CD8-positive, alpha-beta memory T cell (primary cell): ENCODE measurements around the gene ZBTB44. TPM values are rescaled to one million over a fixed set of nuclear protein-coding genes. Genes with fewer than 3 reads are reported as not detected.
"Not testable (repeated sequence)": the region's sequence is repeated elsewhere in the genome, so short reads cannot be mapped to it uniquely, and the experiment has no call there.

Experiments used
- CTCF ChIA-PET: fragments of 350-600 bp; sonication (Branson Sonifier 250); formaldehyde crosslinking; loops from one replicate; lab custom pipeline; 2021; ENCODE audit warnings: antibody characterized with exemption; lab: Charles Lee
- POLR2A ChIA-PET: fragments of 350-600 bp; sonication (Branson Sonifier 250); formaldehyde crosslinking; loops from one replicate; lab custom pipeline; 2021; ENCODE audit warnings: antibody characterized with exemption; lab: Charles Lee
- DNase-seq, 5 donors: peaks; one replicate each; pipeline versions ENCODE4 v3.0.0 to v3.0.0-alpha.2; 2020 to 2022; ENCODE audit warnings: mixed read lengths in 1 of 5
- H3K27ac ChIP-seq: one replicate; pipeline ENCODE4 v1.7.0; 2013; ENCODE audit warnings: low read depth, mild to moderate bottlenecking, low read length, moderate library complexity
- H3K27me3 ChIP-seq: 2 replicates; pipeline ENCODE4 v1.7.0; 2013; ENCODE audit warnings: low read length, mild to moderate bottlenecking; ENCODE audit not compliant: insufficient read depth, poor library complexity, severe bottlenecking
- H3K36me3 ChIP-seq: 2 replicates; pipeline ENCODE4 v1.7.0; 2013; ENCODE audit warnings: mild to moderate bottlenecking, low read length, moderate library complexity; ENCODE audit not compliant: insufficient read depth
- H3K4me1 ChIP-seq: 2 replicates; pipeline ENCODE4 v1.7.0; 2013; ENCODE audit warnings: mild to moderate bottlenecking, low read length, moderate library complexity; ENCODE audit not compliant: insufficient read depth
- H3K4me3 ChIP-seq: 2 replicates; pipeline ENCODE4 v1.7.0; 2013; ENCODE audit warnings: mild to moderate bottlenecking, low read length
- H3K9me3 ChIP-seq: 2 replicates; pipeline ENCODE4 v1.7.0; 2013; ENCODE audit warnings: mild to moderate bottlenecking, low read length
- H3K27ac Mint-ChIP-seq, 8 donors: one replicate each; pipeline ENCODE4 v1.8.0; 2020 to 2021; ENCODE audit warnings: mixed read lengths in 8 of 8, mild to moderate bottlenecking in 6 of 8, inconsistent platforms in 3 of 8, moderate library complexity in 3 of 8
- H3K27me3 Mint-ChIP-seq, 2 donors: one replicate each; pipeline ENCODE4 v1.8.0; 2020 to 2021; ENCODE audit warnings: mixed read lengths in 2 of 2, mild to moderate bottlenecking in 1 of 2, moderate library complexity in 1 of 2
- H3K36me3 Mint-ChIP-seq, 3 donors: one replicate each; pipeline ENCODE4 v1.8.0; 2020 to 2021; ENCODE audit warnings: mixed read lengths in 3 of 3, inconsistent platforms in 1 of 3, mild to moderate bottlenecking in 1 of 3
- H3K4me1 Mint-ChIP-seq, 3 donors: one replicate each; pipeline ENCODE4 v1.8.0; 2020 to 2021; ENCODE audit warnings: mixed read lengths in 3 of 3, inconsistent platforms in 1 of 3, mild to moderate bottlenecking in 1 of 3
- H3K4me3 Mint-ChIP-seq, 7 donors: one replicate each; pipeline ENCODE4 v1.8.0; 2020 to 2021; ENCODE audit warnings: mixed read lengths in 7 of 7, mild to moderate bottlenecking in 6 of 7, moderate library complexity in 4 of 7, inconsistent platforms in 2 of 7
- H3K9me3 Mint-ChIP-seq, 5 donors: one replicate each; pipeline ENCODE4 v1.8.0; 2020 to 2022; ENCODE audit warnings: mixed read lengths in 5 of 5, mild to moderate bottlenecking in 3 of 5, moderate library complexity in 2 of 5, inconsistent platforms in 1 of 5
- polyA plus RNA-seq: library from polyadenylated mRNA; unstranded; fragments of 300-500 nt; fragmentation: Illumina TruSeq; gene quantifications from one replicate; pipeline ENCODE4 v1.2.3, GENCODE V29; 2021
- total RNA-seq, 2 experiments: library from RNA; stranded (reverse); gene quantifications; one replicate each; pipeline ENCODE4 v1.2.3, GENCODE V29; 2021

The ZBTB44 gene
- total and polyA plus RNA-seq, 3 experiments from 2014 or later = 8.2 to 44.0 (median 41.3) TPM

DNA sequence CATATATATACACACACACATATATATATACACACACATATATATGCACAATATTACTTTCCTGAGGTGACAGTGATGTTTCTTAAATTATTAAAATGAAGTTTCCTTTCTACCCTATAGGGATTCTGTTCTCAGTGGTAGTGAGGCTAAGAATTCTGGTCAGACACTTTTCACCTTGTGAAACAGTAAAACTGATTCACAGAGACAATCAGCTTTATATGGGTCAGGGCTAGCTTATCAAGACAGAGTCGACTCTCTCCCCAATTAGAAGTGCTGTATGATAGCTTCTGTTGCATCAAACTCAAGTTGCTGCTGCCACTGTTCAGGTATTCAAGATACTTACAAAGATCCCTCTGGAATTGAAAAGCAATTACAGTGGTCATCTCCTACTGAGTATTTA, 68.4 kb downstream of the ZBTB44 start:
- Histone ChIP-seq H3K4me1 (peaks cover 9% of the 10 kb centered on the region), H3K27ac (no peak overlapping the region), H3K9me3 (no peaks in the 10 kb centered on the region), H3K27me3 (no peaks in the 10 kb centered on the region), H3K4me3 (no peak overlapping the region), H3K36me3 (no peaks in the 10 kb centered on the region)
- CTCF ChIA-PET = no interaction called here
- H3K27ac Mint-ChIP-seq = peak overlapping the region in 2 of 8 donors; percentile 32 to 37
- POLR2A ChIA-PET = no interaction called here
- H3K4me3 Mint-ChIP-seq = no peak overlapping the region
- H3K4me1 Mint-ChIP-seq = peaks cover 56 to 84% (median 76%) of the 10 kb centered on the region in 3 donors
- peaks cover 4 to 25% (median 7%) of the 10 kb centered on the region in 3 donors for H3K36me3 Mint-ChIP-seq
- no peaks in the 10 kb centered on the region for H3K27me3 Mint-ChIP-seq
- no peak for DNase-seq
- peaks cover 0 to 5% (median 2%) of the 10 kb centered on the region in 5 donors for H3K9me3 Mint-ChIP-seq

DNA sequence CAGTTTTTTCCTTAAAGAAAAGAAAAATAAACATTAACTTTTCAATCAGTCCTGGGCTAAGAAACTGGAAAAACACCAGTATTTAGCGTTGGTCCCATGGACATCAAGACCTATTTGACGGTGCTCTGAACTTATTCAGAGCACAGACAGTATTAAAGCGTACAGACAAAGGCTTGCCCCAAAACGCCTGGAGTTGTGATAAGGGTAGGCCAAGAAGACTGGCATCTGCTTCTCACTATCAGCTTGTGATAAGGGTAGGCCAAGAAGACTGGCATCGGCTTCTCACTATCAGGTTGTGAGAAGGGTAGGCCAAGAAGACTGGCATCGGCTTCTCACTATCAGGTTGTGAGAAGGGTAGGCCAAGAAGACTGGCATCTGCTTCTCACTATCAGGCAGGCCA, 69.3 kb downstream of the ZBTB44 start:
- CTCF ChIA-PET, DNase-seq, H3K36me3 ChIP-seq, H3K27me3 Mint-ChIP-seq, H3K4me3 ChIP-seq, H3K27me3 ChIP-seq, POLR2A ChIA-PET, H3K27ac ChIP-seq, H3K9me3 ChIP-seq, H3K4me3 Mint-ChIP-seq, H3K9me3 Mint-ChIP-seq, H3K4me1 ChIP-seq: not testable (repeated sequence)
- Mint-ChIP-seq H3K4me1 (peaks cover 47 to 81% (median 67%) of the 10 kb centered on the region in 3 donors), H3K36me3 (peaks cover 0 to 21% (median 2%) of the 10 kb centered on the region in 3 donors), H3K27ac (peak overlapping the region in 2 of 8 donors; percentile 71 to 85)

DNA sequence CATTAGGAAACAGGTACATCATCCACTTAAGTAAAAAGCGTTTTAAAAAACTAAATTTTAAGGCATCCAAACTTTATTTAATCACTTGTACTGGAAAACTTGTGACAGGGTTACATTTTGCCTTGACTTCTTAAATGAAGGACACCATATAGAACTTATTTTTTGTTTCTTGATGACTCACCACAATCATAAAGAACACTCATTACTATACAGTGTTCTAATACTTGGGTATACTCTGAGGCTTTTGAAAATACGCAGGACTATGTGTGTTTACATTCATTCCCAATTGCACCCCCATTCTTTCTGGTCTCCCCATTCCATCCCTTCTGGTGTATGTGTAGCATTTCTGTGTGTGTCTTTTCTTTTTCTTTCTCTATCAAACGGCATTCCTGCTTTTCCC, 69.9 kb downstream of the ZBTB44 start:
- no peaks in the 10 kb centered on the region for H3K27me3 Mint-ChIP-seq
- no peaks in the 10 kb centered on the region for H3K9me3 ChIP-seq
- no peak for DNase-seq
- H3K36me3 Mint-ChIP-seq = peaks cover 0 to 21% (median 2%) of the 10 kb centered on the region in 3 donors
- CTCF ChIA-PET = no interaction called here
- peaks cover 46 to 77% (median 61%) of the 10 kb centered on the region in 3 donors for H3K4me1 Mint-ChIP-seq
- H3K27ac ChIP-seq = no peak overlapping the region
- peaks cover 9% of the 10 kb centered on the region for H3K4me1 ChIP-seq
- H3K27ac Mint-ChIP-seq = peak overlapping the region in 3 of 8 donors; percentile 19 to 85 (median 30)
- H3K4me3 Mint-ChIP-seq = peak overlapping the region in 1 of 7 donors; percentile 10
- POLR2A ChIA-PET = no interaction called here
- no peaks in the 10 kb centered on the region for H3K27me3 ChIP-seq
- H3K36me3 ChIP-seq = no peaks in the 10 kb centered on the region
- H3K4me3 ChIP-seq = no peak overlapping the region
- H3K9me3 Mint-ChIP-seq = no peaks in the 10 kb centered on the region

GRCh38 chr11:130243816-130244215, 70.9 kb downstream of the ZBTB44 start:
- POLR2A ChIA-PET = no interaction called here
- no peak overlapping the region for H3K27ac ChIP-seq

GRCh38 chr11:130241713-130242112, 73.0 kb downstream of the ZBTB44 start:
- no peak overlapping the region for H3K27ac ChIP-seq
- peaks cover 9% of the 10 kb centered on the region for H3K4me1 ChIP-seq
- CTCF ChIA-PET = no interaction called here
- Mint-ChIP-seq H3K4me3 (no peak overlapping the region), H3K4me1 (peaks cover 25 to 53% (median 36%) of the 10 kb centered on the region in 3 donors), H3K36me3 (peaks cover 3 to 41% (median 9%) of the 10 kb centered on the region in 3 donors), H3K27ac (peak overlapping the region in 1 of 8 donors; percentile 55), H3K27me3 (no peaks in the 10 kb centered on the region), H3K9me3 (no peaks in the 10 kb centered on the region)
- peaks cover 17% of the 10 kb centered on the region for H3K36me3 ChIP-seq
- DNase-seq = no peak
- no peaks in the 10 kb centered on the region for H3K9me3 ChIP-seq
- H3K4me3 ChIP-seq = no peak overlapping the region
- no peaks in the 10 kb centered on the region for H3K27me3 ChIP-seq
- POLR2A ChIA-PET = no interaction called here

More at GRCh38 chr11:130243816-130244215, 70.9 kb downstream of the ZBTB44 start:
- Histone ChIP-seq H3K36me3 (peaks cover 6% of the 10 kb centered on the region), H3K9me3 (no peaks in the 10 kb centered on the region), H3K4me3 (no peak overlapping the region), H3K4me1 (peaks cover 9% of the 10 kb centered on the region), H3K27me3 (no peaks in the 10 kb centered on the region)
- H3K4me3 Mint-ChIP-seq = peak overlapping the region in 5 of 7 donors; percentile 19 to 56 (median 42)
- peaks cover 38 to 68% (median 51%) of the 10 kb centered on the region in 3 donors for H3K4me1 Mint-ChIP-seq
- peaks cover 3 to 26% (median 4%) of the 10 kb centered on the region in 3 donors for H3K36me3 Mint-ChIP-seq
- CTCF ChIA-PET = no interaction called here
- no peaks in the 10 kb centered on the region for H3K27me3 Mint-ChIP-seq
- no peak for DNase-seq
- peak overlapping the region in 4 of 8 donors; percentile 19 to 71 (median 50) for H3K27ac Mint-ChIP-seq
- H3K9me3 Mint-ChIP-seq = no peaks in the 10 kb centered on the region

DNA sequence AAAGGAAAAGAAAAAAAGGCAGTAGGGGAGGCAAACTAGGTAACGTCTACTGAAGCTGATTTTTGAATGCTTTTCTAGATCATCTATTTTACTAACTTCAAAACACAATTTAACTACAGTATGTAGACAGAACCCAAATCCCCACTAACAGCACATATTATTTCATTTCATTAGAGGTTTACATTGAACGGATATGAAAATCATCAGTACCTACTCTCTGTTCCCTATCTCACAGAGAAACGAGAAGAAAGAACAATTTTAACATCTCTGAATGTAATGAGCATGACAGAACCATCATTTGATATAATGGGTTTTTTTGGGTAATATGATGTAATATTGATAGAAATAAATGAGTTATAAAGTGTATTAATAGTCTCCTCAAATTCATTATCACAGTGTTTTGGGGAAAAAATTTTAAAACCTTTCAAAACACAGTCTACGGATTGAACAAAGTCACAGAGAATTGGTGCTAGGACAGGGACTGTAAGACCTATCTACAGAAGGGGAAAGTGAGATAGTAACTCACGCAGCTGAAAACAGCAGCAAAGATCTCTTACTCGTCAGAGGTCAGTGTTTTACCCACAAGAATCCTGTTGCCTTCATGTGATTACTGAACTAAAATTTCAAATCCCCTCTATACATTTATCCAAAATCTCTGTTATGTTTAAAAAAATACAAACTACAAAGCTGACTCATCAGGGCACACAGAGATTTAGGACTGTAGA, 77.3 kb downstream of the ZBTB44 start:
- POLR2A ChIA-PET = no interaction called here
- H3K4me1 ChIP-seq = no peaks in the 10 kb centered on the region
- H3K9me3 Mint-ChIP-seq = no peaks in the 10 kb centered on the region
- DNase-seq = no peak
- CTCF ChIA-PET = no interaction called here
- H3K27ac Mint-ChIP-seq = peak overlapping the region in 2 of 8 donors; percentile 26 to 27
- no peaks in the 10 kb centered on the region for H3K27me3 Mint-ChIP-seq
- H3K4me3 ChIP-seq = no peak overlapping the region
- H3K9me3 ChIP-seq = no peaks in the 10 kb centered on the region
- peaks cover 3 to 55% (median 18%) of the 10 kb centered on the region in 3 donors for H3K36me3 Mint-ChIP-seq
- no peak overlapping the region for H3K4me3 Mint-ChIP-seq
- no peak overlapping the region for H3K27ac ChIP-seq
- no peaks in the 10 kb centered on the region for H3K27me3 ChIP-seq
- peaks cover 2 to 20% (median 2%) of the 10 kb centered on the region in 3 donors for H3K4me1 Mint-ChIP-seq
- H3K36me3 ChIP-seq = peaks cover 25% of the 10 kb centered on the region

GRCh38 chr11:130234315-130234714, 80.4 kb downstream of the ZBTB44 start:
- H3K9me3 ChIP-seq = no peaks in the 10 kb centered on the region
- no peak overlapping the region for H3K4me3 Mint-ChIP-seq

GRCh38 chr11:130233888-130234287, 80.8 kb downstream of the ZBTB44 start:
- CTCF ChIA-PET, POLR2A ChIA-PET, H3K4me1 ChIP-seq, H3K9me3 ChIP-seq, H3K4me3 Mint-ChIP-seq, H3K4me1 Mint-ChIP-seq, H3K27me3 Mint-ChIP-seq, DNase-seq, H3K4me3 ChIP-seq, H3K9me3 Mint-ChIP-seq, H3K27me3 ChIP-seq, H3K27ac ChIP-seq: not testable (repeated sequence)
- Mint-ChIP-seq H3K27ac (peak overlapping the region in 1 of 8 donors; percentile 1), H3K36me3 (peaks cover 0 to 54% (median 20%) of the 10 kb centered on the region in 3 donors)
- peaks cover 19% of the 10 kb centered on the region for H3K36me3 ChIP-seq

More at GRCh38 chr11:130234315-130234714, 80.4 kb downstream of the ZBTB44 start:
- no peak overlapping the region for H3K27ac ChIP-seq
- H3K27ac Mint-ChIP-seq = peak overlapping the region in 2 of 8 donors; percentile 1 to 10
- peaks cover 0 to 3% (median 0%) of the 10 kb centered on the region in 3 donors for H3K4me1 Mint-ChIP-seq
- no peaks in the 10 kb centered on the region for H3K4me1 ChIP-seq
- no peaks in the 10 kb centered on the region for H3K27me3 ChIP-seq
- H3K4me3 ChIP-seq = no peak overlapping the region
- ChIA-PET POLR2A (no interaction called here), CTCF (no interaction called here)
- no peaks in the 10 kb centered on the region for H3K9me3 Mint-ChIP-seq
- no peaks in the 10 kb centered on the region for H3K27me3 Mint-ChIP-seq
- H3K36me3 Mint-ChIP-seq = peaks cover 0 to 56% (median 21%) of the 10 kb centered on the region in 3 donors
- peaks cover 24% of the 10 kb centered on the region for H3K36me3 ChIP-seq
- DNase-seq = no peak
